Jurkat, Clone E6-1 (cell line): Measurements from ENCODE around the gene TMEM132A. TPM values are rescaled to one million over a fixed set of nuclear protein-coding genes. Genes with fewer than 3 reads are reported as not detected.

Experiments
- DNase-seq: peaks from one replicate; pipeline ENCODE4 v3.0.0-alpha.2; 2011; ENCODE audit warnings: low read depth, low spot score
- H3K4me3 ChIP-seq: 2 replicates; pipeline ENCODE4 v1.5.1; 2011; ENCODE audit warnings: mild to moderate bottlenecking, low read length, control low read depth, moderate library complexity
- polyA plus RNA-seq: library from polyadenylated mRNA; unstranded; fragments of >200 nt; gene quantifications from one replicate; pipeline ENCODE4 v1.2.1, GENCODE V29; 2012; ENCODE audit warnings: missing spikeins; ENCODE audit not compliant: insufficient read length, insufficient read depth

TMEM132A gene, protein sequence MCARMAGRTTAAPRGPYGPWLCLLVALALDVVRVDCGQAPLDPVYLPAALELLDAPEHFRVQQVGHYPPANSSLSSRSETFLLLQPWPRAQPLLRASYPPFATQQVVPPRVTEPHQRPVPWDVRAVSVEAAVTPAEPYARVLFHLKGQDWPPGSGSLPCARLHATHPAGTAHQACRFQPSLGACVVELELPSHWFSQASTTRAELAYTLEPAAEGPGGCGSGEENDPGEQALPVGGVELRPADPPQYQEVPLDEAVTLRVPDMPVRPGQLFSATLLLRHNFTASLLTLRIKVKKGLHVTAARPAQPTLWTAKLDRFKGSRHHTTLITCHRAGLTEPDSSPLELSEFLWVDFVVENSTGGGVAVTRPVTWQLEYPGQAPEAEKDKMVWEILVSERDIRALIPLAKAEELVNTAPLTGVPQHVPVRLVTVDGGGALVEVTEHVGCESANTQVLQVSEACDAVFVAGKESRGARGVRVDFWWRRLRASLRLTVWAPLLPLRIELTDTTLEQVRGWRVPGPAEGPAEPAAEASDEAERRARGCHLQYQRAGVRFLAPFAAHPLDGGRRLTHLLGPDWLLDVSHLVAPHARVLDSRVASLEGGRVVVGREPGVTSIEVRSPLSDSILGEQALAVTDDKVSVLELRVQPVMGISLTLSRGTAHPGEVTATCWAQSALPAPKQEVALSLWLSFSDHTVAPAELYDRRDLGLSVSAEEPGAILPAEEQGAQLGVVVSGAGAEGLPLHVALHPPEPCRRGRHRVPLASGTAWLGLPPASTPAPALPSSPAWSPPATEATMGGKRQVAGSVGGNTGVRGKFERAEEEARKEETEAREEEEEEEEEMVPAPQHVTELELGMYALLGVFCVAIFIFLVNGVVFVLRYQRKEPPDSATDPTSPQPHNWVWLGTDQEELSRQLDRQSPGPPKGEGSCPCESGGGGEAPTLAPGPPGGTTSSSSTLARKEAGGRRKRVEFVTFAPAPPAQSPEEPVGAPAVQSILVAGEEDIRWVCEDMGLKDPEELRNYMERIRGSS
- 7.6 TPM for polyA plus RNA-seq

DNA sequence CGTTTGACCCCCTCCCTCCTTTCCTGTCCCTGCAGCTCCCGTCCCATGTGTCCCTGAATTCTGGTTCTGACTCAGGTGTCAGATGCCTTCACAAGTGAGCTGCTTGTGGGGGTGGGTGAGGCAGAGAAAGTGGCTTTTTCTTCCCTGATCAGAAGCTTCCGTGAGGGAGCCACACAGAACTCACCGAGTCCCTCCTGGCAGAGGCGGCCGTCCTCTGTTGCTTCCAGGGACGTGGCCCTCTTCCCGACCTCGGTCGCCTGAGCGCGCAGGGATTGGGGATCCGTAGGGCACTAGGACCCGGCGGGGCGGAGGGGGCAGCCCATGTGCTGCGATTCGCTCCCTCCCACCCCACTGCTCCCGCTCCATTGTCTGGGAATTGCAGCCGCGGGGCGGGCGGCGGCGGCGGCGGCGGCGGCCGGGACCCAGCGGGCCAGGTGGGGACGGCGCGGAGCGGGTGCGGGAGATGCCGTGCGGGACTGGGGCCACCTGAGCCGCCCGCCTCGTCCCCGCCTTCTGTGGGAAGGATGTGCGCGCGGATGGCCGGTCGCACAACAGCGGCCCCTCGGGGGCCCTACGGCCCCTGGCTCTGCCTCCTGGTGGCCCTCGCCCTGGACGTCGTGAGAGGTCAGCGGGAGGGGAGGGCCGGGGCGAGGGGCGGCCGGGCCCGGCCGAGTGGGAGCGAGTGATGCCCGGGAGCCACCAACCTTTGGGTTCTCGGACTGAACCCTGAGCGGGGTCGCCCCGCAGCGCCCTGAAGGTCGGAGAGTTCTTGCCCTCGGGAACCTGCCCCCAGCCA lies at the start of gene TMEM132A:
Gene TMEM132A (plus strand): TSS at position 351 of the 796 bp plus-strand sequence. CDS start 174 bp downstream, at position 525.
- DNase-seq, result no peak
- H3K4me3 ChIP-seq, result peak within 1 kb of the TSS; percentile 49

DNA sequence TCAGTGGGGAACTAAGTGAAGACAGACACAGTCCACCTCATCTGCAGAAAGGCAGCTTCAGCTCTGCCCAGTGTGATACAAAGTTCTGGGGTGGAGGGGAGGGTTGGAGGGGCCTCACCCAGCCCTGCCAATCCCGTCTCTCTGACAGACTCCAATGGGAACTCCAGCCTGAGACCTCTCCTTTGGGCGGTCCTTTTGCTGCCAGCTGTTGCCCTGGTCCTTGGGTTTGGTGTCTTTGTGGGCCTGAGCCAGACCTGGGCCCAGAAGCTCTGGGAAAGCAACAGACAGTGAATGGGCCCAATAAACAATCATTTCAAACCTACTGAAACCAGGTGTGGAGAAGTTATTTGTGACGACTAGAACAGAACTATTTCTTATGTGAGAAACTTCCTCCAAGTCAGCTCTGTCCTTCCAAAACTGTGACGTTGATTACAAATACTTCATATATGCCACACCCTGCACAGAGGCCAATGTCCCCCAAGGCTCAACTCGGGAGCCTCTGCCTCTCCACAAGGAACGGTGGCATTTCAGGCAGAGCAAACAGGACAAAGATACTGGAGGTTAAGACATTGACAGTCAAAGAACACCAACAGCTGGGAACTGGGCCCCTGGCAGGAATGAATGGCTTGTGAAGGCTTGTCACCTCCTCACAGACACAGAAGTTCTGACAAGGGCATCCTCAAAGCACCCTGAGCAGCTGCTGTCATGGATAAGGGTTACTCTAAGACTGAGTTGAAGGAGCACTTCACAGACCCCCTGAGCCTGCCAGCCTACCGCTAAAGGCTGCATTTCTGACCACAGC lies 48.7 kb upstream of the TMEM132A start:
- DNase-seq, result no peak
- no peak overlapping the region for H3K4me3 ChIP-seq

DNA sequence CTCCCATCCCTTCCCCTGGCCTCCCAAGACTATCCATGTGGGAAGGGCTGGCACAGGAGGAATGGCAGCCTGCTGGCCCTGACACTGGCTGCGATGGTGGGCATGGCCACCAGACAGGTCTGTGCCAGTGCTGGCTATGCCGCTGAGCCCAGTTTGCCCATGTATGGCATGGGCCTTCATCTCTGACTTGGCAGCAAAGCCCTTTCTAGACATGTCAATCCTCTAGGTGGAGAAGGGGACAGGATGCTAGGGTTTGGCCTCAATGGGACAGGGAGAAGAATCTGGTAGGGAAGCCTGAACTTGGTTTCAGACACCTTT lies 48.1 kb upstream of the TMEM132A start:
- DNase-seq, result no peak
- H3K4me3 ChIP-seq, result no peak overlapping the region

DNA sequence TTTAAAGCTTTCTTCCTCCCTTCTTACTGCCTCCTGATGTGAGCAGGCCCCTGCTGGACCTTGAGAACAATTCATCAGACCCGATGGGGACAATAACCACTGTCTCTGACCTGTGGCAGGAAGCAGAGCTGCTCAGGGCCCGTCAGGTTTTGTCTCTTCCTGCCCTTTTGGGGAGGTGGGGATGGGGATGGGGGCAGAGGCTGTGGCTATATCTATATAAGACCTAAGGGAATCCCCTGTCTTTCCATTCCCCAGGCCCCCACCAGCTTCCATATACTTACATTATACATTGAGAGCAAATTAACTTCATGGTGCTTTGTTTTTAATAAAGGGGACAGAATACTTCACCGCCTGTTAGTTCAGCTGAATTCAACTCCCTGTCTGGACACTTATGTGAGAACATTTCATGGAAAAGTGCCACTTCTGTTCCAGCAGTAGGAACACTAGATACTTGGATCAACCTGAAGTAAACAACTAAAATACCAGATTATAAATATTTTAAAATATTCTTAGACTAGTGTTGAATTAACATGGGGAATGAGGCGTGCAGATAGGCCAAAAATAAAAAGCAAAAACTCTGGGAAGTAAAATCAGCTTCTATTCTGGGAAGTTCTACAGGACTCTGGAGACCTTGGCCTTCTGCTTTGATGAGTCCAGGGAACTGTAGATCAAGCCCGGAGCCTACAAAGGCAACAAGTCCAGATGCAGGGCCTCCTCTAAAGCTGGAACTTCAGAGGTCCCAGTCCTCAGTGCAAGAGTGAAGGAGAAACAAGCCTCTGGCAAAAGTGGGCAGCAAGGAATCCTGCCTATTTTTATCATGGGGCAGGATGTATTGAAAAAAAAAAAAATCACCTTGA lies 45.8 kb upstream of the TMEM132A start:
- no peak for DNase-seq
- H3K4me3 ChIP-seq, result no peak overlapping the region

DNA sequence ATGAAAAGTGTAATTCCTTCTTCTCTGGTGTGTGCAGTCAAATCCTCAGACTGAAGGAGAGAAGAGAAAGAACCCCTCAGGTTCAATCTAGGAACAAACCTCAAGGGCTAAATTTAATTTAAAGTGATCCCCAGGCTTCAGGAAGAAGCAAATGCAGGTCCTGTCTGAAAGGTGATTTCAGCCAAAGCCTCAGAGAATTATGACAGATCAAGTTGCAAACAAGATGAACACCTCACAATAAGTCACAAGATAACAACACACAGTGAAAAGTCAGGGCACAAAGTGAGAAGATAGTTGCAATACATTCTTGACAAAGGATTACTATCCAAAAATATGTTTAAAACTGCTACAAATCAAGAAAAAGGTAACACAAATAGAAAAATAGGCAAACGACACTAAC lies 45.2 kb upstream of the TMEM132A start:
- no peak overlapping the region for H3K4me3 ChIP-seq
- DNase-seq, result no peak

DNA sequence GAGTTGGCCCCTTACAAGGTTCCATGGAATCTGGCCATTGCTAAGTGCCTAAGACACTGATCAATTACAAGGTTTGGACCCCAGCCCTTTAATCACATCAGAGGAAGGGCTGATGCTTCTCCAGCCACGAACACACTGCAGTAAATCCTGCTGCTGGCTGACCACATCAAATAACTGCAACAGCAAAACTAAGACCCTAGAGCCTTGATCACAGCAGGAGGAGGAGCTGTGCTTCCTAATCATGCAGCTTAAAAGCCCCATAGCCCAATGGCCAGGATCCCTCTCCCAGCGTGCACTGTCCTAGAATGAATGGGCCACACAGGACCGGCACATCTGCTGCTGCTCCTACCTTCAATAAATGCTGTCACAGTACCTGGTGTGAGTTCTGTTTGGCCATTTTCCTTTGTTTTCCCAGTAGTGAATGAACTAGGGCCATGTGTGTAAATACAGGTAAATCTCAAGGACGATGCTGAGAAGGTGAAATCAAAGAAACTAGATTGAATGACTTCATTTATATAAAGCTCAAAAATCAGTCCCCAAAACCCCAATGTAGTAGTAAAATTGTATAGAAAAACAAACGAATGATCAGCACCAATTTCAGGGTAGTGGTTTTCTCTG lies 44.2 kb upstream of the TMEM132A start:
- DNase-seq, result no peak
- H3K4me3 ChIP-seq, result no peak overlapping the region

DNA sequence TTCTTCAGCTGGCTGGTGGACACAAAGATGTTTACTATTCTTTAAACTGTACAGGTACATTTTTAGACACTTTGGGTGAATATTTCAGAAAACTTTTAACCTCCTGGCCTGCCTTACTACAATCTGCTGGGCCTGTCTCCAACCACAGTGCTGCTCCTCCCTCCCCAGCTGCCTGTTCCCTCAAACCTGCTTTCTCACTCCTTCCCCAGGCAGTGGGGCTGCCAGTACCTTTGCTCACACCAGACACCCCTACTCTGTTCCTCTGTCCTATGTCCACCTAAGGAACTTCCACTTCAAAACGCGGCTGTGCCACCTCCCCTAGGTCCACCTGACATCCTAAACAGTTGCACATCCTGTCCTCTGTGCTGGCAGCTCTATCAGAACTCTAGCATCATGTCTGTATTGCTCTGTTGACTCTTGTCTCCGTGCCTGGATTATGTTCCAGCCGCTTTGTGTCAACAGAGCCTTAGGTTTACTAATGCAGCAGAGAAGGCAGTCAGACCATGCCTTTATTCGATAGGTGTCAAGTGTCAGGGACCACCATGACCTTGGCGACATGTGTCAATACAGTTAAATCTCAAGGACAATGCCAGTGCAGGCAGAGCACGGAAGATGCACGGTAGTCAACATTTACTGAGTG lies 43.5 kb upstream of the TMEM132A start:
- H3K4me3 ChIP-seq, result no peak overlapping the region
- DNase-seq, result no peak

DNA sequence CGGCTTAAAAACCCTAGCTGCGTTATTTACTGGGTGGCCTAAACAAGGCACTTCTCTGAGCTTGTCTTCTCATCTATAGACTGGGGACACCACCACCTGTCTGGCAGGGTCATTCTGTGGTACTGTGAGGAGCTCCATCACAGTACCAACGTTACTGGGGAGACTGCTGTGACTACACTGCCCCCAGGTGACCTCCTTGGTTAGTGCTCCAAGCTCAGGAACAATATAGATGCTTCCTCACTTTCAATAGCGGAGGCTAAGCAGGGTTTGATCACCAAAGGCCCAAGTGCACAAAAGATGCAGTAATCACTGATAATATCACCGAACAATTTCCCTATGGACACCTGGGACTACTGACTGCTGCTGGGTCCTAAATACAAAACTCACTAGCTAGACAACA lies 36.7 kb upstream of the TMEM132A start:
- peak; percentile 73 for DNase-seq
- no peak overlapping the region for H3K4me3 ChIP-seq

DNA sequence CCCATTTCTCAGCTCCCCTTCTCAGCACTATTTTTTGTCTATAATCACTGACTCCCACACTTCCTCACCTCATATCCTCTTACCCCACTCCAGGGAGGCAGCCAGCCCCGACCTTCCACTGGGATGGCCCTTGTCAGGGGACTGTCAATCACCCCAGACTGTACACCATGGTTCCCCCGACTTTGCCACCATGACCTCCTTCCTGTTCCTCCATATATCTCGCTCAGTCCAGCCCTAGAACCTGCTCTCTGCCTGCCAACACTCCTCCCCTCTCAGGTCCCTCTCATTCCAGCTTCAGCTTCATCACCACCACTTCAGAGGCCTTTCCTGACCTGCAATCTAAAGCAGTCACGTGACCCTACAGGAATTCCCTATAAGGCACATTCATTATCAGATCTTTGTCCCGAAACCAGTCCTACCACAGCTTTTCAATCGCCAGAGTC lies 34.4 kb upstream of the TMEM132A start:
- H3K4me3 ChIP-seq, result no peak overlapping the region
- DNase-seq, result no peak

DNA sequence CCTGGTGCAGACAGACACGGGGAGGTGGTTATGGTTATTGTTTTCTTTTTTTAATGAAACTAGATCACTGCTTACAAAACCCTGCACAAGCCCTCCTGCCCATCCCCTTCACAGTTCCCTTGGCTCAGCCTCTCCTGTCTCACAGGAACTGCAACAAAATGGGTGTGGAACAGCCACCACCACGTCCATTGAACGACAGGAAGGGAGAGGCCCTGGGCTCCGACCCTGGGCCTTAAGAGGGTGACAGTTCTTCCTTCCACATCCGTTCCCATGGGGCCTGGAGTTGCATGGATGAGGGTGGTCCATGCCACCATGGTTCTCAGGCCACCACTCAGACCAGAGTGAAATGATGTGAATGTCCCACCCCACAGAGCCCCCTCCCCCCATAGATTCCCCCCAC lies 33.6 kb upstream of the TMEM132A start:
- DNase-seq, result no peak
- H3K4me3 ChIP-seq, result no peak overlapping the region

DNA sequence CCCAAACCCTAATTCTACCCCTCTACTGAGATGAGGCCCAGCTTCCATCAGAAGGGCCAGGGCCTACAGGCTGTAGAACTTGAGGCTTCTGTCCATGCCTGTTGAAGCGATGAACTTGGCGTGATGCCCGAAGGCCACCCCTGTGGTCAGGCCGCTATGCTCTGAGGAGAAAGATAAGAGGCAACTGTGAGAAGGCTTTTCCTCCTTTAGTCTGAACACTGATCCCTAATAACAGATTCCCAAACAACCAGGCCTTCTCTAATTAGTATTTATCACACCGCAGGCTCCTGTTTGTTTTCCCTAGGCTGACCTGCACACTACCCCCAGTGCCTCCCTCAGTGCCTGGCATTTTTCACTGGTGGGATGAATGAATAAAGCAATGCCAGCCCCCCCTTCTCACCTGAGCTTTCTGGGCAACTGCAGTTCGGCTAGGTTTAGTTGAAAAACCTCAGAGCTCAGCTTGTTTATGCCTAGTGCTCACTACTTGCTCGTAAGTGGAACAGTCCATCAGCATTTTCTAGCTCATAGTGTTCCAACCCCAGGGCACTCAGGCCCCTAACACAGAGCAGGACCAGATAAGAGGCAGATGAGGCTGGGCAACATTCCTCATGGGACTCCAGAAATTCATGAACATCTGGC lies 33.0 kb upstream of the TMEM132A start:
- H3K4me3 ChIP-seq, result no peak overlapping the region
- DNase-seq, result no peak

DNA sequence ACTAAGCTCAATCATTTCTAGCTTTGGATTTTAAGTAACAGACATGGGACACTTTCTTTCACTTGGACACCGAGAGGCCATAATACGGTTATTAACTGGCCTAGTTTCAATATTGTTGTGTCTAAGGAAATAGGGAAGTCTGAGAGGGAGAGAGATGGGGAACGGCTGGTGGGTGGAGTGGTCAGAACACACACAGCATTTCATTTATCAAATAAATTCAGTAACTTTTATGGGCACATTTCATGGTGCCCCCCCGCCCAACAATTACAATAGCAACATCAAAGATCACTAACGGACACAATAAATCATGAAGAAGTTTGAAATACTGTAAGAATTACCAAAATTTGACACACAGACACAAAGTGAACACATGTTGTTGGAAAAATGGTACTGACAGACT lies 28.6 kb upstream of the TMEM132A start:
- DNase-seq, result no peak
- H3K4me3 ChIP-seq, result no peak overlapping the region

DNA sequence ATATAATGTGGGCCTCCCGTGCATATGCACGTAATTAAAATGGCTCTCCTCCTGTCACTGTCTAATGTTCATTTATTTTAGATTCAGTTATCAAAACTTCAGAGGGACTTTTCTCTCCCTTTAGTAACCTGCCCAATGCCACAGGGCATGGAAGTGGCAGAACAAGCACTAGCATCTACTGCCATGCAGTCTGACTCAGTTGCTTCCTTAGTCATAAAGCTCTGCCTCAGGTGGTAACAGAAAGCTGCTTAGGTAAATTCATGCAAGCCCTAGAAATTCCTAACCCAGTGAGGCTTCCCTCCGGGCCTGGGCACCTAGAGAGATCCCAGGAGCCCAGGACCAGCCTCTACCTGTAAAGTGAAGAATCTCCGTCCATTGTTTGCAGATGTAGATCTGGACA lies 26.8 kb upstream of the TMEM132A start:
- no peak overlapping the region for H3K4me3 ChIP-seq
- DNase-seq, result no peak

DNA sequence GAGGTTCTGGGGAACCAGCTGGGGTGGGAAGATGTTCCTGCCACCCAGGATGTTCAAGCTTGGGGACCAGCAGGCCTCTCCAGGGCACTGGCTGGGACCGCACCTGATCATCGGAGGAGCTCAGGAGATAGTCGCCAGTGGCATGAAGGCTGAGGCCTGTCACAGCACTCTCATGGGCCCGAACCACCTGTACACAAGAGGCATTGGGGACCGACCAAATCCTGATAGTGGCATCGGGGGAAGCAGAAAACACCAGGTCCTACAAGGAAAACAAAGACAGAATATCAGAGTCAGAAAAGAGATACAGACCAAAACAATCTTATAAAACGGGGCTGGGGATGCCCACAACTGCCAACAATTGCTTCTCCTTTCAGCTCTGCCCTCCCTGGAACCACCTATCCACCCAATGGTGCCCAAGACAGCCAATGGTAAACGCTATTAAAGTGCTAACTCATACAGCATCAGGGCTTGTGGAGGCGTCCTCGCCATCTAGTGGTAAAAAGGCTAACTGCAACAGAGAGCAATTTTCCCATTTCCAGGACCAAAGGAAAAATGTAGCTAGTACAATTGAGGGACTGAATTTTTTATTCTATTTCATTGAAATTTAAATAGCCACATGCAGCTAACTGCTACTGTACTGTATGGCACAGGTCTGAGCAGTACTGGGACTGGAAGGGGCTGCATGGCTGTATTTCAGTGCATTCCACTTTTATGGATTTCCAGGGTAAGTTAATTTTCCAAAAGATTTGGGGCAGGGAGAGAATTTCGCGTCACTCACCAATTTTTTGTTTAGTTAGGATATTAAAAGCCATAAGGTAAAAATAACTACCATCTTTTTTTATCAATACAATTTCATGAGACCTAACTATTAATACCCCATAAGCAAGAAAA lies 25.0 kb upstream of the TMEM132A start:
- H3K4me3 ChIP-seq, result no peak overlapping the region
- peak; percentile 47 for DNase-seq

DNA sequence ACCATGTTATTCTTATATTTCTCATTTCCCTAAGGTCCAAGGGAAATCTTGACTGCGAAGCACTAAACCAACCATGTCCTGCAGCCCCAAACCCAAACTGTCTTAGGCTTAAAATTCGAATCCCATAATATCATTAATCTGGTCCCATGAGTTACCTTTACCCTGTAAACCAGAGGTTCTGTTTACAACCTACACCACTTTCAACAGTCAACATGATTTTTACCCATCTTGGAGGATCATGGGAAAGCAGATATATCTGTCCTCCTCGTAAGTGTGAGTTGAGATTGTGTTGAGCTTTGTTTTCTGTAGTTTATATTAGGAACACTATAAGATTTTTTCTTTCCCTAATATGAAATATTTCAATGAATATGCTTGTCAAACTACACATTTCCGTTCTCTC lies 24.3 kb upstream of the TMEM132A start:
- no peak for DNase-seq
- no peak overlapping the region for H3K4me3 ChIP-seq
